Measurements from ENCODE around the gene FAAP24.
"Not testable (repeated sequence)": the region's sequence is repeated elsewhere in the genome, so short reads cannot be mapped to it uniquely, and the experiment has no call there.

Gene FAAP24

DNA sequence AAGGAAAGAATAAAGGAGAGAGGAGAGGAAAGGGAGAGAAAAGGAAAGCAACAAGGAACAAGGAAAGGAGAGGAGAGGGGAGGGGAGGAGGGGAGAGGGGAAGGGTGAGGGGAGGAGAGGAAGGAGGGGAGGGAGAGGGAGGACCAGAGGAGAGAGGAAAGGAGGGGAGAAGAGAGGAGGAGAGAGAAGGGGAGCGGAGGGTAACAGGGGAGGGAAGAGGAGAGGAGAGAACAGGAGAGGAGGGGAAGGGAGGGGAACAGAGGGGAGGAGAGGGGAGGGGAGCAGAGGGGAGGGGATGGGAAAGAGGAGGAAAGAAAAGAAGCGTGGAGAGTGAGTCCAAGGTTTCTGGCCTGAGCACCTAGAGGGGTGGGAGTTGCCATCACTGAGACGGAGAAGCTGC is 26.7 kb downstream of the FAAP24 start:
- DNase-seq (ENCODE audit: low read depth in 2 of 2) = no peak

DNA sequence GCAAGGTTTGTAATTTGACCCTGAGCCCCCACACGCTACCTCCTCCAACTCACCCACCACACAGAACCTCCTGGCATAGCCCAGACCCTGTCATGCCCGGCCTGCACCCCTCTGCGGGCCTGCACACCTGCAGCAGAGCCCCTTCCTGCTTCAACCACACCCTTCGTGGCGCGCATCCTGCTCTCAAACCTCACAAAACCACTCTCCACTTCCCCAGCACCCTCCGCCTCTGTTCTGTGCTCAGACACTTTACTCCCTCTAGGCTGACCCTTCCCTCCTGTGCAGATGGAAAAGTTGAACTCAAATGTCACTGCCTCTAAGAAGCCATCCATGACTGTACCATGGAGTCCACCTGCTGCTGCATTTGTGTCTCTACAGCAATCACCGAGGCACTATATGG is 28.5 kb downstream of the FAAP24 start:
- no peak for DNase-seq (ENCODE audit: low read depth in 2 of 2)

DNA sequence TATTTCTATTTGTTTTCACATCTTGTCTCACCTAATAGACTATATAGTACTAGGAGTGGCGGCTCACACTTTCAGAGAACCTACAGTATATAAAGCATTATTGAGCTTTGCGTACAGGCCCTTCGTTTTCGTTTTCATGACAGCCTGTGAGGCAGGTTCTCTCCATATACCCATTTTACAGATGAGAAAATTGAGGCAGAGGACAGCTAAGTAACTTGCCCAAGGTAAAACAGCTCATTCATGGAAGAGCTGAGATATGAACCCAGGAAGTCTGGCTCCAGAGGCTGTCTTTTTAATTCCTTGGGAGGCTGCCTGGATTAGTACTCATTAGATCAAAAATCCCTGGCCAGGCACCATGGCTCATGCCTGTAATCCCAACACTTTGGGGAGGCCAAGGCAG is 28.9 kb downstream of the FAAP24 start:
- DNase-seq (ENCODE audit: low read depth in 2 of 2) = no peak

DNA sequence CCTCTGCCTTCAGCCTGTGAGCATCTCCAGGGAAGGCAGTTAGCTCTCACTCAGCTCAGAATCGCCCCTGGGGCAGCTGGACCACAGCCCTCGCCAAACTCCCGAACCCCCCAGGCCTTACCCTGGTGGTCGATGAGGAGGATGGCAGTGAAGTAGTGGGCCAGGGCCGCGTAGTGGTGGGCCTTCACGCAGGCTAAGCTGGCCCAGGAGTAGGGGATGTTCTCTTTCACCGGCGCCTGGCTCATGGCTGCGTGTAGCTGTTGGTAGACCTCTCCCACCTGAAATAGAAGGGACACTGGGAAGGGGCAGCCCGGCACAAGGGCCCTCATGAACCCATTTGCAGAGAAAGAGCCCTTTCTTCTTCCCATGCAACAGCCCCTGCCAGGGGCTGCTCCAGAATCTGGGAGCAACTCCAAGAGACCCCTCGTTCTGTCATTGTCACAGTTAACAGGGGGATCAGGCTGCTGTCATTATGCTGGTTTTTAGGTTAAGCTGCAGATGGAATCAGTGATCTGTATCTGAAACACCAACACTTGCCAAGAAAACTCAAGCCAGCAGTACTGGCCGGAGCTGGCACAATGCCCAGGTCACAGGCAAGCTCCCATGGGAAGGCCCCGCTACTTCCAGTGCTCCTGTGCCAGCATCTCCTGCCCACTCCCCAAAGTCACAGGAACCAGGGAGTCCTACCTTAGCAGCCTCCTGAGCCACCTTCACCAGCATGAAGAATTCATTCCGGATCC is 30.3 kb downstream of the FAAP24 start:
- DNase-seq (ENCODE audit: low read depth in 2 of 2) = not testable (repeated sequence)

DNA sequence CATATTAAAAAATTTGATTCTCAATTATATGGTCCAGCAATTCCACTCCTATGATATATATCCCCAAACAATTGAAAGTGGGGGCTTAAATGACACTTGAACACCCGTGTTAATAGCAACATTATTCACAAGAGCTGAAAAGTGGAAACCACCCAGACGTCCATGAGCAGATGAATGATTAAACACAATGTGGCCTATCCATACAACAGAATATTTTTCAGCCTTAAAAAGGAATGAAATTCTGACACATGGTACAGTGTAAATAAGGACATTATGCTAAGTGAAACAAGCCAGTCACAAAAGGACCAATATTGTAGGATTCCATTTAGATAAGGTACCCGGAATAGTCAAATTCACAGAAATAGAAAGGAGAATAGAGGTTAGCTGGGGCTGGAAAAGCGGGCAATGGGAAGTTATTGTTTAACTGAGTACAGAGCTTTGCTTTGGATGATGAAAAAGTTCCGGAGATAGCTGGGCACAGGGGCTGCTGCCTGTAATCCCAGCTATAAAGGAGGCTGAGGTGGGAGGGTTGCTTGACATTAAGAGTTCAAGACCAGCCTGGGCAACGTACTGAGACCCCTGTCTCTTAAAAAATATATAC is 31.5 kb downstream of the FAAP24 start:
- not testable (repeated sequence) for DNase-seq (ENCODE audit: low read depth in 2 of 2)

DNA sequence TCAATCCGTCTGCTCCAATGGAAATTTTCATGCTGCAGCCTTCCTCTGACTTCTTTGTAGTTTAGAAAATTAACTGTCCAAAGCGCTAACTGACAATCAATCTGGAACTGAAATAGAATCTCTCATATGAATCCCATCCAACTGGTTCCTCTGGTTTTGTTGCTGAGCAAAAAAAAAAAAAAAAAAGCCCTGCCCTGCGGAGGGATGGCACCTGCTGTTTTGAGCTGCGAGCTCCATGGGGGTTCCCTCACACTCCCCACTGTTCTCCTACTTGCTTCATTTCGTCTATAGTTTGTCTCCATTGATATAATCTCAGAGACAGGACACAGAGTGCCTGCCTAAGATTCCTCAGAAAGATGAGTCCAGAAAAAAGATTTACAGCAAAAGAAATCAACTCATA is 33.4 kb downstream of the FAAP24 start:
- no peak for DNase-seq (ENCODE audit: low read depth in 2 of 2)

DNA sequence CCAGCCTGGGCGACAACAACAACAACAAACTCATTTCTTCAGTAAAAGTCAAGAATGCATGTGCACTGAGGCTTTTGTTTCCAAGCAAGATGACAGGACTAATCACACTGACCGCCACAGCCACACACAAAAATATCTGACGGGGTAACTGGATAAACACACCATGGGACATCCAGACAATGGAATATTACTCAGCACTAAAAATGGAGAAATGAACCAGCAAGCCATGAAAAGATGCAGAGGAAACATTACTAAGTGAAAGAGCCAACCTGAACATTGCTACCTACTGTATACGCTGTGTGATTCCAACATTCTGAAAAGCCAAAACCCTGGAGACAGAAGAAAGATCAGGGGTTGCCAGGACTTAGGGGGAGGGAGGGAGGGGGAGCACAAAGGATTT is 36.7 kb downstream of the FAAP24 start:
- DNase-seq (ENCODE audit: low read depth in 2 of 2) = no peak

DNA sequence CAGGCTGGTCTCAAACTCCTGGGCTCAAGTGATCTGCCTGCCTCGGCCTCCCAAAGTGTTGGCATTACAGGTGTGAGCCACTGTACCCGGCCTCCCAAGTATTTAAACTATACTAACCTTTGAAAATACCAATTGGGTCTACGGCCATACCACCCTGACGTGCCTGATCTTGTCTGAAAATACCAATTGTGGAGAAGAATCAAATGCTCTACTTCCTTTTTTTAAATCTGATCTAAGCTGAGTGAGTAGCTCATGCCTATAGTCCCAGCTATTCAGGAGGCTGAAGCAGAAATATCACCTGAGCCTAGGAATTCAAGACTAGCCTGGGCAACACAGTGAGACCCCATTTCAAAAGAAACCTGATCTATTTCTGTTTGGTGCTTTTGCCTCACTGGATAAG is 38.8 kb downstream of the FAAP24 start:
- DNase-seq (ENCODE audit: low read depth in 2 of 2) = not testable (repeated sequence)

DNA sequence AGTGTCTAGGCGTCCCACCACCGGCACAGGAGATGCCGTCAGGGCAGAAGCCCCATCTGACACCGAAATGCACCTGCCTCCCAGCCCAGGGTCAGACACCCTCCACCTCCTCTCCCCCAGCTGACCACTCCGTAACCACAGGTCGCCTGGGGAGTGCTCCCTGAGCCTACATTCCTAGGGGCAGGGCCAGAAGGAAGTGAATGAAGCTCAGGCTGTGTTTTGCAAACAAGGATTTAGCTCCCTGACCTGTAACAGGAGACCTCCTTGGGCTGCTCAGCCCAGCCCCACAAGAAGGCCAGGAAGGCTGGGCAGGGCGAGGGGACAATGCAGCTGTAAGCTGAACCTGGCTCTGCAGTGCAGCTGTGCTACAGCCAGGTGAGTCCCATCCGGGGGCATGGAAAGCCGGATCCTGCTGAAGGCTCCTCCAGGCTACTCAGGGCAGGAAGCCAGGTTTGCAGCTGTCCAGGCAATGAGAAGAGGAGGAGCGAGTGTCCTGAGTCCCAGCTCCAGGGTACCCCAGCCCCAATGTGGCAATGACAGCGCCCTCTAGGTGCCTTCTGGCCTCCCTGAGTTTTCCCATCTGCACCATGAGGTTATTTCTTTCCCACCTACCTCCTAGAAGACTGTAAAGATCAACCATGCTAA is 50.6 kb downstream of the FAAP24 start:
- DNase-seq (ENCODE audit: low read depth in 2 of 2) = no peak

DNA sequence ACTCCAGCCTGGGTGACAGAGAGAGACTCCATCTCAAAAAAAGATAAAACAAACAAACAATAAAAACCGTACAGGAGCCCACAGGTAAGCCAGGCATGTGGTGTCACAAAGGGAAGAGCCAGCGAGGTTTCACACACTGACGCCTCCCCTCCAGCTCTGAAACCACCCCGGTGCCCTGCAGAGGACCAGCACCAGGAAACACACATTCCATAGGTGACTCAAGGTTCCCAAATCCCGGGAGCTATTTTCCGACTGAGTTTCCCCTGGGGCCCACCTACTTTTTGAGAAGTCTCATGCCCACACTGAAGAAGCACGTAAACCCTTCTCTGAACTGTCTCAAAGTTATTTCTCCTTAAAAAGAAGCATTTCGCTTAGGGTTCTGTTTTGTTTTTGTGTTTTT is 52.4 kb downstream of the FAAP24 start:
- no peak for DNase-seq (ENCODE audit: low read depth in 2 of 2)

DNA sequence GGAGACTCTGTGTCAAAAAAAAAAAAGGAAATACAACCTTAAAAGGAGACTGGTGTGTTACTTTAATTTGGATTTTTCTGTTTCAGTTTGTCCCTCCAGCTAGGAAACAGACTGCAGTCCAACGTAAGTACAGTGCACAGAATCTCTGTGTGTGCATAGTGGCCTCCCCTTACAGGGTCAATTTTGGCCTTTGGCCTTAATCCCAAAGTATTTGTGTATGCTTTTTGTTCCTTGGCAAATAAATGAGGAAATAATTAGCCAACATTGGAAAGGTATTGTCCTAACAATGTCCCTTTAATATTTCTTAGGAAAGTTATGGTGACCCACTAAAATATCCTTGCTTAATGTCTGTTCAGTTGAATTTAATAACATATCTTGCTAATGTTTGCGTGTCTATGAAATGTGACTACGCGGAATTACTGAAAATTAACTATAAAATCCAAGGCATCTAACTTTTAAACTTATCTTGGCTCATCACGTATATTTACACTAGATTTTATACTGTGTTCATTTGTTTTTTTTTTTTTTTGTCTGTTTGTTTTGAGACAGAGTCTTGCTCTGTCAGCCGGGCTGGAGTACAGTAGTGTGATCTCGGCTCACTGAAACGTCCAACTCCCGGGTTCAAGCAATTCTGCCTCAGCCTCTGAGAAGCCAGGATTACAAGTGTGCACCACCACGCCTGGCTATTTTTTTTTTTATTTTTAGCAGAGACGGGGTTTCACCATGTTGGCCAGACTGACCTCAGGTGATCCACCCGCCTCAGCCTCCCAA is 53.6 kb downstream of the FAAP24 start:
- DNase-seq (ENCODE audit: low read depth in 2 of 2) = not testable (repeated sequence)

DNA sequence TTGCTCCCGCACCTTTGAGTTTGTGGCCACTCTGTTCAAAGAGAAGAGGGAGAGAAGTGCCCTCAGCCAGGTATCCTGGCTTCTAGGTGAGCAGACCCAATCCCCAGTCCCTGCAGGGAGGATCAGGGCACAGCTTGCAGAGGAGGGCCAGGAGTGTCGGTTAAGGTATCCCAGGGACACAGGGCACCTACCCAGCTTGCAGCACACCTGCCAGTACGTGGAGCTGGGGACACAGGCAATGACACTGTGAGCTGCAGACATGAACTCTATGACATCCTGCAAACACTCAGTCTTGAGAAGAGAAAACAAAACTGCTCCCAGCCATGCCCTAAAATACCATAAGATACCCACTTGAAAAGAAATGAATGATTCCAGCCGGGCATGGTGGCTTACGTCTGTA is 54.6 kb downstream of the FAAP24 start:
- not testable (repeated sequence) for DNase-seq (ENCODE audit: low read depth in 2 of 2)

Measured in stimulated activated CD8-positive, alpha-beta memory T cell treated with anti-CD3 and anti-CD28 coated beads, Interleukin-15, amount 100 ng/mL, for 48 hours (primary cell).